SJCRH30 (cell line): ENCODE data around the gene PLEKHH1. TPM values are rescaled to one million over a fixed set of nuclear protein-coding genes. Genes with fewer than 3 reads are reported as not detected.
A peak's percentile ranks its signal among the peaks of the same experiment; 100 is the strongest.

Experiments
- DNase-seq, 2 experiments: peaks; one replicate each; pipeline ENCODE4 v3.0.0-alpha.2; 2015 to 2020
- H3K27ac ChIP-seq: fragments of 250-450 bp; sonication (Bioruptor Pico); 2 replicates; pipeline ENCODE4 v1.5.1; 2020; ENCODE audit warnings: mild to moderate bottlenecking, moderate library complexity
- H3K27me3 ChIP-seq: fragments of 250-450 bp; sonication (Bioruptor Pico); 2 replicates; pipeline ENCODE4 v1.5.1; 2020; ENCODE audit warnings: mild to moderate bottlenecking, moderate library complexity
- H3K36me3 ChIP-seq: fragments of 250-450 bp; sonication (Bioruptor Pico); 2 replicates; pipeline ENCODE4 v1.5.1; 2020; ENCODE audit warnings: mild to moderate bottlenecking, moderate library complexity
- H3K4me1 ChIP-seq: fragments of 250-450 bp; sonication (Bioruptor Pico); 2 replicates; pipeline ENCODE4 v1.5.1; 2020; ENCODE audit warnings: mild to moderate bottlenecking, moderate library complexity
- H3K4me3 ChIP-seq: fragments of 250-450 bp; sonication (Bioruptor Pico); 2 replicates; pipeline ENCODE4 v1.5.1; 2020; ENCODE audit warnings: mild to moderate bottlenecking, moderate library complexity
- H3K9me3 ChIP-seq: fragments of 250-450 bp; sonication (Bioruptor Pico); replicated peaks from 2 replicates; pipeline ENCODE4 v1.5.1; 2020; ENCODE audit warnings: mild to moderate bottlenecking, moderate library complexity
- total RNA-seq: library from RNA; depleted of rRNA; stranded (reverse); fragments of >200 nt; shearing (Covaris generic); gene quantifications from 2 replicates; pipeline ENCODE4 v1.2.3, GENCODE V29; 2014; rRNA removed

The PLEKHH1 gene
- total RNA-seq, result 0.30 and 0.75 TPM in 2 replicates

- Histone ChIP-seq H3K27me3 (peaks cover 7% of the 10 kb centered on the region; the same call in 1 of the 2 replicates), H3K4me1 (no peaks in the 10 kb centered on the region)
- peak; percentile 62 to 73 for DNase-seq
Observed at GRCh38 chr14:67532998-67533753, at the start of gene PLEKHH1. TSS of gene PLEKHH1 (plus strand) at chr14:67533290. CDS start at chr14:67541868, 8,578 bp downstream.

GRCh38 chr14:67483579-67484285, 49.4 kb upstream of the PLEKHH1 start:
- 0 out of 2 replicates have a peak, but pooled peaks cover 2% of the 10 kb centered on the region for H3K4me1 ChIP-seq
- no peaks in the 10 kb centered on the region for H3K9me3 ChIP-seq
- no peak overlapping the region for H3K4me3 ChIP-seq
- DNase-seq, result no peak
- H3K27ac ChIP-seq, result no peak overlapping the region
- no peaks in the 10 kb centered on the region for H3K36me3 ChIP-seq
- H3K27me3 ChIP-seq, result no peaks in the 10 kb centered on the region

More at GRCh38 chr14:67532998-67533753, at the start of gene PLEKHH1:
- Histone ChIP-seq H3K27ac (no peak within 1 kb of the TSS), H3K36me3 (no peaks in the 10 kb centered on the region), H3K4me3 (peak within 1 kb of the TSS; percentile 70), H3K9me3 (no peaks in the 10 kb centered on the region)

- DNase-seq, result peak in 1 of 2 experiments; percentile 9
- Histone ChIP-seq H3K4me3 (no peak overlapping the region), H3K27me3 (no peaks in the 10 kb centered on the region), H3K9me3 (no peaks in the 10 kb centered on the region), H3K36me3 (no peaks in the 10 kb centered on the region), H3K4me1 (no peaks in the 10 kb centered on the region), H3K27ac (no peak overlapping the region)
Observed at GRCh38 chr14:67485501-67486095, 47.5 kb upstream of the PLEKHH1 start.

GRCh38 chr14:67486890-67487289, 46.2 kb upstream of the PLEKHH1 start:
- no peak overlapping the region for H3K4me3 ChIP-seq
- DNase-seq, result no peak
- no peaks in the 10 kb centered on the region for H3K27me3 ChIP-seq
- H3K36me3 ChIP-seq, result no peaks in the 10 kb centered on the region
- H3K4me1 ChIP-seq, result no peaks in the 10 kb centered on the region; the same call in 1 of the 2 replicates
- H3K27ac ChIP-seq, result no peak overlapping the region
- H3K9me3 ChIP-seq, result no peaks in the 10 kb centered on the region

- no peaks in the 10 kb centered on the region for H3K9me3 ChIP-seq
- H3K4me3 ChIP-seq, result no peak overlapping the region
- H3K36me3 ChIP-seq, result no peaks in the 10 kb centered on the region
- H3K27ac ChIP-seq, result no peak overlapping the region
- peaks cover 2% of the 10 kb centered on the region for H3K4me1 ChIP-seq
- no peaks in the 10 kb centered on the region for H3K27me3 ChIP-seq
- DNase-seq, result no peak
Observed at GRCh38 chr14:67487332-67487731, 45.8 kb upstream of the PLEKHH1 start.

GRCh38 chr14:67487937-67488893, 44.9 kb upstream of the PLEKHH1 start, which contains the start of gene TMEM229B:
TSS of gene TMEM229B (minus strand) at chr14:67488721. CDS start at chr14:67473923, 14,798 bp downstream.
- Histone ChIP-seq H3K27ac (no peak within 1 kb of the TSS), H3K4me3 (no peak within 1 kb of the TSS)
- no peak for DNase-seq

GRCh38 chr14:67490196-67490595, 42.9 kb upstream of the PLEKHH1 start:
- Histone ChIP-seq H3K27ac (no peak overlapping the region), H3K4me1 (peaks cover 3% of the 10 kb centered on the region), H3K27me3 (no peaks in the 10 kb centered on the region), H3K36me3 (no peaks in the 10 kb centered on the region), H3K9me3 (0 out of 2 replicates have a peak, but pooled peaks cover 3% of the 10 kb centered on the region), H3K4me3 (no peak overlapping the region)
- DNase-seq, result no peak

More at GRCh38 chr14:67487937-67488893, 44.9 kb upstream of the PLEKHH1 start, which contains the start of gene TMEM229B:
- Histone ChIP-seq H3K36me3 (no peaks in the 10 kb centered on the region), H3K27me3 (no peaks in the 10 kb centered on the region), H3K4me1 (peaks cover 3% of the 10 kb centered on the region), H3K9me3 (no peaks in the 10 kb centered on the region)

GRCh38 chr14:67491285-67491684, 41.8 kb upstream of the PLEKHH1 start:
- Histone ChIP-seq H3K4me1 (peaks cover 3% of the 10 kb centered on the region), H3K27me3 (no peaks in the 10 kb centered on the region), H3K9me3 (0 out of 2 replicates have a peak, but pooled peaks cover 3% of the 10 kb centered on the region), H3K27ac (no peak overlapping the region), H3K4me3 (no peak overlapping the region), H3K36me3 (no peaks in the 10 kb centered on the region)
- DNase-seq, result no peak

- DNase-seq, result peak; percentile 58 to 71
- Histone ChIP-seq H3K4me1 (peaks cover 3% of the 10 kb centered on the region), H3K4me3 (no peak overlapping the region), H3K9me3 (0 out of 2 replicates have a peak, but pooled peaks cover 3% of the 10 kb centered on the region), H3K27ac (no peak overlapping the region), H3K36me3 (no peaks in the 10 kb centered on the region), H3K27me3 (no peaks in the 10 kb centered on the region)
Observed at GRCh38 chr14:67491741-67492507, 41.2 kb upstream of the PLEKHH1 start.

GRCh38 chr14:67492538-67492937, 40.6 kb upstream of the PLEKHH1 start:
- Histone ChIP-seq H3K4me1 (peaks cover 3% of the 10 kb centered on the region), H3K36me3 (no peaks in the 10 kb centered on the region), H3K4me3 (no peak overlapping the region), H3K9me3 (0 out of 2 replicates have a peak, but pooled peaks cover 3% of the 10 kb centered on the region), H3K27ac (no peak overlapping the region), H3K27me3 (no peaks in the 10 kb centered on the region)
- no peak for DNase-seq

- Histone ChIP-seq H3K4me3 (no peak overlapping the region), H3K4me1 (peaks cover 3% of the 10 kb centered on the region), H3K27me3 (no peaks in the 10 kb centered on the region), H3K27ac (no peak overlapping the region), H3K9me3 (0 out of 2 replicates have a peak, but pooled peaks cover 3% of the 10 kb centered on the region), H3K36me3 (no peaks in the 10 kb centered on the region)
- DNase-seq, result no peak
Observed at GRCh38 chr14:67493092-67493717, 39.9 kb upstream of the PLEKHH1 start.

- Histone ChIP-seq H3K36me3 (no peaks in the 10 kb centered on the region), H3K27me3 (no peaks in the 10 kb centered on the region), H3K4me3 (no peak overlapping the region)
Observed at GRCh38 chr14:67495827-67496226, 37.3 kb upstream of the PLEKHH1 start.

GRCh38 chr14:67497216-67497615, 35.9 kb upstream of the PLEKHH1 start:
- no peak overlapping the region for H3K27ac ChIP-seq
- H3K4me1 ChIP-seq, result peaks cover 3% of the 10 kb centered on the region
- H3K36me3 ChIP-seq, result no peaks in the 10 kb centered on the region
- no peak for DNase-seq
- H3K9me3 ChIP-seq, result 0 out of 2 replicates have a peak, but pooled peaks cover 3% of the 10 kb centered on the region
- no peaks in the 10 kb centered on the region for H3K27me3 ChIP-seq
- H3K4me3 ChIP-seq, result no peak overlapping the region

More at GRCh38 chr14:67495827-67496226, 37.3 kb upstream of the PLEKHH1 start:
- peak in 1 of 2 experiments; percentile 11 for DNase-seq
- peaks cover 3% of the 10 kb centered on the region for H3K4me1 ChIP-seq
- no peak overlapping the region for H3K27ac ChIP-seq
- 0 out of 2 replicates have a peak, but pooled peaks cover 3% of the 10 kb centered on the region for H3K9me3 ChIP-seq
